Suprapubic skin (tissue), 4 donors: ENCODE data around the gene COL7A1. TPM values are rescaled to one million over a fixed set of nuclear protein-coding genes. Genes with fewer than 3 reads are reported as not detected.

Experiments
- DNase-seq, 2 donors: peaks; one replicate each; pipeline ENCODE4 v3.0.0-alpha.2; 2019; ENCODE audit warnings: low spot score in 2 of 2
- H3K27ac ChIP-seq: fragments of 200-600 bp; sonication (generic); one replicate; pipeline ENCODE4 v1.5.1; 2019
- H3K27me3 ChIP-seq: fragments of 200-600 bp; sonication (generic); one replicate; pipeline ENCODE4 v1.5.1; 2019
- H3K36me3 ChIP-seq: fragments of 200-600 bp; sonication (generic); one replicate; pipeline ENCODE4 v1.5.1; 2019
- H3K4me1 ChIP-seq: fragments of 200-600 bp; sonication (generic); one replicate; pipeline ENCODE4 v1.5.1; 2019
- H3K4me3 ChIP-seq: fragments of 200-600 bp; sonication (generic); one replicate; pipeline ENCODE4 v1.5.1; 2019; ENCODE audit warnings: mild to moderate bottlenecking
- H3K9me3 ChIP-seq: fragments of 200-600 bp; sonication (generic); one replicate; pipeline ENCODE4 v1.5.1; 2019
- EP300 ChIP-seq: sonication (generic); formaldehyde crosslinking; IDR thresholded peaks from one replicate; pipeline ENCODE4 v1.6.1; 2017; ENCODE audit warnings: antibody characterized with exemption
- POLR2A ChIP-seq, 2 donors: fragments of 450-650 bp; IDR thresholded peaks; one replicate each; pipeline ENCODE4 v1.6.1; 2017; ENCODE audit warnings: antibody characterized with exemption in 2 of 2, mild to moderate bottlenecking in 2 of 2, moderate library complexity in 2 of 2
- POLR2AphosphoS5 ChIP-seq, 3 donors: sonication (generic); formaldehyde crosslinking; IDR thresholded peaks; one replicate each; pipeline ENCODE4 v1.6.1; 2017; ENCODE audit warnings: antibody characterized with exemption in 3 of 3
- WGBS: methylation state at CpG from one replicate; pipeline ENCODE4 v1.1.5; 2018; 5-methylcytosine and 5-hydroxymethylcytosine counted together
- total RNA-seq, 4 donors: library from RNA; depleted of rRNA; stranded (reverse); fragments of >200 nt; gene quantifications; one replicate each; pipeline ENCODE4 v1.1.0, GENCODE V29; 2016
- TF ChIP-seq, protein P1 (sequence below), 2 donors: fragments of 200-600 bp in 1 of 2; fragments of 450-650 bp in 1 of 2; sonication (generic) in 1 of 2; IDR thresholded peaks; one replicate each; pipeline ENCODE4 v1.5.1; 2016 to 2019; ENCODE audit warnings: antibody characterized with exemption in 2 of 2, mild to moderate bottlenecking in 1 of 2, moderate library complexity in 1 of 2

Gene COL7A1
- total RNA-seq, 4 donors from 2014 or later, result 287 to 596 (median 348) TPM

DNA sequence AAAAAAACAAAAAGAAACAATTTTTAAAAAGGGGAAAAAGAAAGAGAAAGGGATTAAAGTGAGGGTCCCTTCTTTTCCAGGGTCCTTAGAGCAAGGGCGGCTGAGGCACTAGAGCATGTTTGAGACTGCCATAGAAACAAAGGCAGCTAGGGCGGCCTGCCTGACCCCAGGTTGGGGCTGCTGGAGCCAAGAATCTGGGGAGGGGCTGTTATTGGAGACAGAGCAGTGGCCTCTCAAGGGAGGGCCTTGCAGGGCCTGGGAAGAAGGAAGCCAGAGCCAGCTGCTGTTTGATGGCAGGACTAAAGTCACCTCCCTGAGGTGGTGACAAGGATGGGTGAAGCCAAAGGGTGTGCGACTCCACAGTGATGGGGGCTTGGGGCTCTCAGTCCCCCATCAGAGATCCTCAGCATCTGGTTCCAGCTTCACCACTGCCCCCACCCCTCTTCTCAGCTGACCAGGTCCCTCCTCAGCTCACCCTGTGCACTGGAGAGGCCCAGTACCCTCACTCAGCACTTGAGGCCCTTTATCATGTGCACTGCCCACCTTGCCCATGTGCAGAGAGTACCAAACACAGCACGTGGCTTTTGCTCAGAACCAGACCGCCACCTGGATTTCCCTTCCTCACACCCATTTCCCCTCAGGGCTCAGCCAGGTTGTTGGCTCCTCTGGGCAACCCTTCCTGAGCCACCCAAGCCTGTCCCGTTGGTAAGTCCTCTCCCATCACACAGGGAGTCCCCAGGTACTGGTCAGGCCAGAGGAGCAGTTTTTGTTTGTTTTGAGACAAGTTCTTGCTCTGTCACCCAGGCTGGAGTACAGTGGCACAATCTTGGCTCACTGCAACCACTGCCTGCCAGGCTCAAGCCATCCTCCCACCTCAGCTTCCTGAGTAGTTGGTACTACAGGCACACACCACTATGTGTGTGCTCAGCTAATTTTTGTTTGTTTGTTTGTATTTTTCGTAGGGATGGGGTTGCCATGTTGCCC, 24.7 kb upstream of the COL7A1 start:
- WGBS, result 75% methylated on average over 6 of the region's 7 CpGs

DNA sequence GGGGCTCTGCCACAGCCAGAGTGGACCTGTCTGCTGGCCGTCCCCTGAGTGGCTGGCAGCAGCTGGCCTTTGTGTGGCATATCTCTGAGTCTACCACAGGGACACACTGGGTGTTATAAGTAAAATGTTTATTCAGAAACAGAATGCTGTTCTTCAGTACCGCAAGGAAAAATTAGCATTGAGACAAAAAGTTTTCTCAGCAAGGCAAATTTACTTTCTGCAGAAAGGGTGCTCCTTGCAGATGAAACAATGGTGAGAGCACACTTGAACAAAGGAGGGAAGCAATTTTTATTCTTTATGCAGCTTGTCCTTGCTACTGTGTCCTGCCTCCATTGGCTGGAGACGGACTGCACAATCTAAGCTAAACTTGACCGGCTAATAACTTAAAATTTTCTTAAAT, 22.4 kb upstream of the COL7A1 start:
- 94% methylated on average over 4 of the region's 4 CpGs for WGBS
- Histone ChIP-seq H3K4me3 (no peak overlapping the region), H3K27me3 (no peaks in the 10 kb centered on the region), H3K9me3 (peaks cover 9% of the 10 kb centered on the region), H3K4me1 (no peaks in the 10 kb centered on the region), H3K27ac (no peak overlapping the region), H3K36me3 (no peaks in the 10 kb centered on the region)
- DNase-seq, result no peak
- TF ChIP-seq, protein P1, sequence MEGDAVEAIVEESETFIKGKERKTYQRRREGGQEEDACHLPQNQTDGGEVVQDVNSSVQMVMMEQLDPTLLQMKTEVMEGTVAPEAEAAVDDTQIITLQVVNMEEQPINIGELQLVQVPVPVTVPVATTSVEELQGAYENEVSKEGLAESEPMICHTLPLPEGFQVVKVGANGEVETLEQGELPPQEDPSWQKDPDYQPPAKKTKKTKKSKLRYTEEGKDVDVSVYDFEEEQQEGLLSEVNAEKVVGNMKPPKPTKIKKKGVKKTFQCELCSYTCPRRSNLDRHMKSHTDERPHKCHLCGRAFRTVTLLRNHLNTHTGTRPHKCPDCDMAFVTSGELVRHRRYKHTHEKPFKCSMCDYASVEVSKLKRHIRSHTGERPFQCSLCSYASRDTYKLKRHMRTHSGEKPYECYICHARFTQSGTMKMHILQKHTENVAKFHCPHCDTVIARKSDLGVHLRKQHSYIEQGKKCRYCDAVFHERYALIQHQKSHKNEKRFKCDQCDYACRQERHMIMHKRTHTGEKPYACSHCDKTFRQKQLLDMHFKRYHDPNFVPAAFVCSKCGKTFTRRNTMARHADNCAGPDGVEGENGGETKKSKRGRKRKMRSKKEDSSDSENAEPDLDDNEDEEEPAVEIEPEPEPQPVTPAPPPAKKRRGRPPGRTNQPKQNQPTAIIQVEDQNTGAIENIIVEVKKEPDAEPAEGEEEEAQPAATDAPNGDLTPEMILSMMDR (IDR thresholded peaks at IDR 0.05), result no peak
- no peak for TF ChIP-seq POLR2A (IDR thresholded peaks at IDR 0.05)
- TF ChIP-seq EP300, result no peak
- no peak for TF ChIP-seq POLR2AphosphoS5 (IDR thresholded peaks at IDR 0.05)

More for the DNA sequence above, 24.7 kb upstream of the COL7A1 start:
- H3K4me1 ChIP-seq, result no peaks in the 10 kb centered on the region
- no peak for DNase-seq
- H3K4me3 ChIP-seq, result no peak overlapping the region
- H3K9me3 ChIP-seq, result peaks cover 9% of the 10 kb centered on the region
- no peaks in the 10 kb centered on the region for H3K27me3 ChIP-seq
- TF ChIP-seq, protein P1 (IDR thresholded peaks at IDR 0.05), result no peak
- no peaks in the 10 kb centered on the region for H3K36me3 ChIP-seq
- no peak overlapping the region for H3K27ac ChIP-seq

DNA sequence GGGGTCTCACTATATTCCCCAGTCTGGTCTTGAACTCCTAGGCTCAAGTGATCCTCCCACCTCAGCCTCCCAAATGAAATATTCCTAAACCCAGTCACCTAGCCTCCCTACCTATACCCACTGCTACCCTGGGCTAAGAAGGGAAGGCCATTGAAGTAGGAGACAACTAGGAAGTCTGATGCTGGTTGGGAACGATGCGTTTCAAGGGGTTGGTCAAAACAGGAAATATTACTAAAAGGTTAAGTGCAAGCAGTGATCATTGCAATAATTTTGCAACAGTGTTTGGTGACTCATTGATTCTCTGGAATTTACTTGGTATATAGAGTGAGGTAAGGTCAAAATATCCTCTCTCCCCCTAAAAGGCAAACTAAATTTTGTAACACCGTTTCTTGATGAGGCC, 18.9 kb upstream of the COL7A1 start:
- 66% methylated on average over 3 of the region's 3 CpGs for WGBS
- Histone ChIP-seq H3K27ac (no peak overlapping the region), H3K27me3 (no peaks in the 10 kb centered on the region), H3K4me3 (no peak overlapping the region), H3K36me3 (no peaks in the 10 kb centered on the region), H3K9me3 (peaks cover 9% of the 10 kb centered on the region), H3K4me1 (peaks cover 6% of the 10 kb centered on the region)
- no peak for DNase-seq
- TF ChIP-seq, protein P1 (IDR thresholded peaks at IDR 0.05), result no peak
- TF ChIP-seq POLR2AphosphoS5 (IDR thresholded peaks at IDR 0.05) (no peak), EP300 (no peak), POLR2A (IDR thresholded peaks at IDR 0.05) (no peak)

DNA sequence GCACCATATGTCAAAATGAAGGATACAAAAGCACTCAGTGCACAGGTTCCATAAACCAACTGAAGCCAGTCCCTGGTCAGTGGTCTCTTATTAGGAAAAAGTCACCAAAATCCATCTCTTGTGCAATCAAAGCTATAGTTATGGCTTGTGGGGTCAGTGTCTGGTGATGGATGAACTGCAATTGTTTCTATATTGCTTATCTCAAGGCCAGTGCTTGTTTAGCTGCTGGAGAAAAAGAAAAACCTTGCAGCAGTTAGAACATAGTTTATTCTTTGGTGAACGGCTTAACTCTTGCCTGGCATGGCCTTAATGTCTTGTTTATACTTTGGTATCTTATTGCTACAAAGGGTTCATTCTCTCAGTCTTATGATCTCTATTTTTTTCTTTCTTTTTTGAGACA, 17.2 kb upstream of the COL7A1 start:
- Histone ChIP-seq H3K9me3 (no peaks in the 10 kb centered on the region), H3K4me3 (no peak overlapping the region), H3K4me1 (peaks cover 19% of the 10 kb centered on the region), H3K27ac (no peak overlapping the region), H3K27me3 (no peaks in the 10 kb centered on the region), H3K36me3 (no peaks in the 10 kb centered on the region)
- WGBS, result 57% methylated on average over 1 of the region's 1 CpG
- TF ChIP-seq POLR2A (IDR thresholded peaks at IDR 0.05) (no peak), POLR2AphosphoS5 (IDR thresholded peaks at IDR 0.05) (no peak), EP300 (no peak)
- TF ChIP-seq, protein P1 (IDR thresholded peaks at IDR 0.05), result no peak
- no peak for DNase-seq
